C4-2B (cell line): Measurements from ENCODE around the gene GSDME.

Experiments
- CTCF ChIP-seq: fragments of 450-650 bp; conservative IDR thresholded peaks from 2 replicates; pipeline ENCODE4 v1.5.1; 2017; ENCODE audit warnings: mild to moderate bottlenecking
- ZFX ChIP-seq: fragments of 450-650 bp; IDR thresholded peaks from 2 replicates; pipeline ENCODE4 v1.6.1; 2017

- no peak for TF ChIP-seq CTCF
- TF ChIP-seq ZFX, result no peak
These were observed 27.8 kb downstream of the GSDME start for GRCh38 chr7:24729365-24730017.
